HG03432 (cell line): ENCODE data around the gene PEBP1.
"Not testable (repeated sequence)": the region's sequence is repeated elsewhere in the genome, so short reads cannot be mapped to it uniquely, and the experiment has no call there.

Experiments
- ATAC-seq: cut with Tn5 transposase; IDR thresholded peaks from one replicate; pipeline ENCODE4 v1.9.1; 2021; ENCODE audit warnings: mild to moderate bottlenecking, moderate library complexity; ENCODE audit not compliant: unreplicated experiment

PEBP1 gene

GRCh38 chr12:118129436-118129835 lies 6.5 kb upstream of the PEBP1 start:
- not testable (repeated sequence) for ATAC-seq

DNA sequence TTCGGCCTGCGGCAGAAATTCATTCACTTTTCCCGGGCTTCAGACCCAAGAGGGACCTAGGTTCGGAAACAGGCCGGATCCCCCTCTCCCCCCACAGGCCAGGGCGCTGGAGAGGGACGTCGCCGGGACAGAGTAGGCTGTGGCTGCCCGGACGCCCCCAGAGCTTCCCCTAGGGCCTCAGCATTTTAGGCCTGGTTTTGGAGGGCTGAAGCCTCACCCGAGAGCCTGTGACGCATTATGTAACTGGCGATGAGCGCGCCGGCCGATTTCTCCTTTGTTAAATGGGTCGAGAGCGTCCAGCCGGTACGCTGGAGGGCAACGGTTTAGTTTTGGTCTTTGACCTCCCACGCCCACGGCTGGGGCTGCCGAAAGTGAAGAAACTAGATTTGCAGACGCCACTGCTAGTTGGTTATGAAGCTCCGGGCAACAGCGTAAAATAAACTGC lies 657 bp downstream of the PEBP1 start:
- peak; percentile 33 for ATAC-seq

DNA sequence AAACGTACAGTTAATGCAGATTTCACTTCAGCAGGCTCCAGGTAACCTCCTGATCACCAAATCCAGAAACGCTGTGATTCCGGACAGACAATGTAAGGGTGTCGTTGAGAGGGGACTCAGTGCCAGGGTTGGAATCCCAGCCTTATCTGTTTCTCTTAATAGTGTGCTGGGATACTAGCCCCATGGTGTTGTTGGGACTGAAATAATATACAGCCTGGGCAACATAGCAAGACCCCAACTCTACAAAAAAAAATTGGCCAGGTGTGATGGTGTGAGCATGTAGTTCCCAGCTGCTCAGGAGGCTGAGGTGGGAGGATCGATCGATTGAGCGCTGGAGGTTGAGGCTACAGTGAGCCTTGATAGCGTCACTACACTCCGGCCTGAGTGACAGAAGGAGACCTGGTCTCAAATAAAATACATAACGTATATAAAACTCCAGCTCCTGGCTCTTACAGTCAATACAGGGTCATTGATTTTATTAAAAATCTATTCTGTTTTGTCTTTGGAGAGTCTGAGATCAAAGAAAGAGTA lies 1.3 kb downstream of the PEBP1 start:
- ATAC-seq: no peak

- no peak for ATAC-seq
Measured at GRCh38 chr12:118140825-118141224, 4.9 kb downstream of the PEBP1 start.

DNA sequence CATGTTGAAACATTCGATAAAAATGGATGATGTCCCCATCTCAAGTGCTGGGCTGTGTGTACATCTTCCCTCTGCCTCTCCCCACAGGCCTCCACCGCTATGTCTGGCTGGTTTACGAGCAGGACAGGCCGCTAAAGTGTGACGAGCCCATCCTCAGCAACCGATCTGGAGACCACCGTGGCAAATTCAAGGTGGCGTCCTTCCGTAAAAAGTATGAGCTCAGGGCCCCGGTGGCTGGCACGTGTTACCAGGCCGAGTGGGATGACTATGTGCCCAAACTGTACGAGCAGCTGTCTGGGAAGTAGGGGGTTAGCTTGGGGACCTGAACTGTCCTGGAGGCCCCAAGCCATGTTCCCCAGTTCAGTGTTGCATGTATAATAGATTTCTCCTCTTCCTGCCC lies 8.6 kb downstream of the PEBP1 start:
- ATAC-seq: no peak

- peak; percentile 50 for ATAC-seq
Measured at GRCh38 chr12:118145113-118145797, 9.3 kb downstream of the PEBP1 start.

DNA sequence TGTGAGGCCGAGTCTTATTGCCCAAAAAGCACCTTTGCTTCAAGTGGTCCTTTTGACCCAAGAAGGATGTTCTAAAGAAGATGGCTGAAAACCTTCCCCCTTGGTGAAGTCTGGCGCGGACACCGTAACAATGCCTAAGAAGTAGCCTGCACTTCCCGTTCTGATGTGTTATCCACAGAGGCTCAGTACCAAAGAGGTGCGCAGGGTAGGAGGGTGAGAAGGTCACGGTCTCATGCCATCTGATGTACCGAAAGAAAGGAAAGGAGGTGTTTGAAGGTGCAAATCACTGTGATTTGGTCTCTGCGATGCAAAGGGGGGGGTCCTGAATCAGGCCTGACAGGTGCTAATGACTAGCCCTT lies 9.9 kb downstream of the PEBP1 start:
- ATAC-seq: no peak

GRCh38 chr12:118148287-118148686 lies 12.4 kb downstream of the PEBP1 start:
- ATAC-seq: no peak

DNA sequence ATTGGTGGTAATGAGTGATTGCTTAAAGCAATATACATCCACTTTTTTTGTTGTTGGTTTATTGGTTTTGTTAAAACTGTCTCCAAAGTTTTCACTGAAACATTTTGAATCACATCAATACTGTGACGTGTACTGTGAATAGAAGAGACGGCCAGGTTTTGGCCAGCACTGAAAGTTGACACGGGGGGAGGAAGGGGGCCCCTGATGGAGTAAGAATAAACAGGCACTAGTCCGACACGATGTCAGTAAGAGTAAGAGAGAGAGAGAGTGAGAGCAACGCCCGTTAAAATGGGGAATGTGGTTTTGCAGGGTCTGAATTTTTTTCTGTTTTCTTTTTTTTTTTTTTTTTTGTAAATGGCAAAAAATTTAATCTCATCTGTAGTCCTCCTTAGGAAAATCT lies 14.7 kb downstream of the PEBP1 start:
- ATAC-seq: no peak

- no peak for ATAC-seq
Measured at GRCh38 chr12:118151755-118152154, 15.8 kb downstream of the PEBP1 start.

DNA sequence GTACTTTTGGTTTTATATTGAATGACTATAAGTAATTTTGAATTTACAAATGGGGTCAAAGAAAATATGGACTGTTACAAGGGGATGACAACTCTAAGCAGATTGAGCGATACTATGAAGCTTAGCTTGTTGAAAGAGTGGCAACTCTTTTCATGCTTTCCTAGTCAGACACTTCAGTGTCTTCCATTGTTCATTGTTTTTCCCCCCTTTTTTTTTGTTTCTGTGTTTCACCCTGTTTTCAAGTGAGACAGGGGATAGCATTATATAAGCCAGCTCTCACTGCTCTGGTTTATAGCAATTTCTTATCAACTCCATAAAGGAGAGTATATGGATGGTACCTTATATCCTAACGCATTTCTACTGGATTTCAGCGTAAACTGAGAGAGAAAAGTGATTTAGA lies 24.6 kb downstream of the PEBP1 start:
- ATAC-seq: no peak

- ATAC-seq: no peak
Measured at GRCh38 chr12:118164798-118165486, 29.0 kb downstream of the PEBP1 start.

- peak; percentile 99 for ATAC-seq
Measured at GRCh38 chr12:118166946-118167345, 31.0 kb downstream of the PEBP1 start.

GRCh38 chr12:118175823-118176447 lies 40.0 kb downstream of the PEBP1 start:
- peak; percentile 83 for ATAC-seq

DNA sequence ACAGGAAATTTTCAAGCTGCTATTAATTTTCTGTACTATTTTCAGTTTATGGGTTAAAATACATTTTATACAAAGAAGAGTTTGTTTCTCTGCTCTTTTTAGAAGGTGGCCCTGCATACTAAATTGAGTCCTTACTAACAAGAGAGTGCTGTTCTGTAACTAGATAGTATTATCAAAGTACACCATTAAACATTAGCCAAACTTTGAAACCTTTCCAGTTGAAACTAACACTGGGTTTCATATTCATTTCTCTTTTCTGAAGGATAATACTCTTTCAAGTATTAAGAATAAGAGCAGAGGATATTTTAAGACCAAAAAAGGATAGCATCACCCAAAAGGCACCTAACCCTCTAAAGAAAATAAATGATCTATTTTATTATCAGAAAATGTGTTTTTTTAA lies 47.2 kb downstream of the PEBP1 start:
- ATAC-seq: peak; percentile 42

DNA sequence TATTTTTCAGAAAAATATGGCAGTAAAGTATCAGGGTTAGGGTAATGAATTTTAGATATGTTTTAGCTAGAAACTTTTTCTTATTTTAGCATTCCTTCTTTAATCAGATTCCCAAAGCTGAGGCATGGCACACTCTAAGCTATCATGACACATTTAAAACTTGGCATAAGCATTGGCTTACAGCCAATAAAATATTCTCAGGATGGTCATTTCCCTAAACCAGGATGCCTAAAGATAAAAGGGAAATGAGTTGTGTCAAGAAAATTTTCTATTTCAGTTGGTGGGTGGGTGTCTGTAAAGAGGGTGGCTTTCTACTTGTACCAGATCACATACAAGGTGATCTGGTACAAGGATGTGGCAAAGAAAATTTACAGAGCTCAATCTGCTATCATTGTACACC lies 47.8 kb downstream of the PEBP1 start:
- ATAC-seq: no peak

GRCh38 chr12:118185602-118186397 lies 49.9 kb downstream of the PEBP1 start:
- no peak for ATAC-seq

- ATAC-seq: no peak
Measured at GRCh38 chr12:118187751-118188435, 52.0 kb downstream of the PEBP1 start.

GRCh38 chr12:118188690-118189371 lies 52.9 kb downstream of the PEBP1 start:
- no peak for ATAC-seq

DNA sequence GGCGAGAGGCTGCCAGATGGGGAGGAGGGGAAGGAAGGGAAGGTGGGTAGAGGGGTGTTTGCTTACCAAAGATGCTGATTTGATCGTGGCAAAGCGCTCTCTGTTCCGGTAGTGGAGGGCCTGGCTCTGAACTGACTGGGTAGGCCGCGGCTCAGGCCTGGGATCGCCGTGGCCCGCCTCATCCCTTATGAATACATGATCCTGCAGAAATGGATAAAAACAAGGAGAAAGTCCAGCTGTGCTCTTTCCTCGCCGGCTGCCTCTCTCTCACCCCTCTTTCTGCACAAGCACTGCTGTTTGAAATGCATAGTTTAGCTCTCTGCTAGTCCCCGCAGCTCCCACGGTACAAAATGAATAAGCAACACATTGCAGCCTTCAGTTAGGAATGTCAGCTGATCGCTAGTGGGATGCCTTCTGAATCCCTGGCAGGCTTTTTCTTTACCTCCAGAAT lies 53.8 kb downstream of the PEBP1 start:
- no peak for ATAC-seq
